NCI-H1048 (cell line): ENCODE measurements around the gene CPM.

Experiments
- DNase-seq: peaks from one replicate; lab custom pipeline; 2025; lab: John Stamatoyannopoulos, UW

CPM gene

DNA sequence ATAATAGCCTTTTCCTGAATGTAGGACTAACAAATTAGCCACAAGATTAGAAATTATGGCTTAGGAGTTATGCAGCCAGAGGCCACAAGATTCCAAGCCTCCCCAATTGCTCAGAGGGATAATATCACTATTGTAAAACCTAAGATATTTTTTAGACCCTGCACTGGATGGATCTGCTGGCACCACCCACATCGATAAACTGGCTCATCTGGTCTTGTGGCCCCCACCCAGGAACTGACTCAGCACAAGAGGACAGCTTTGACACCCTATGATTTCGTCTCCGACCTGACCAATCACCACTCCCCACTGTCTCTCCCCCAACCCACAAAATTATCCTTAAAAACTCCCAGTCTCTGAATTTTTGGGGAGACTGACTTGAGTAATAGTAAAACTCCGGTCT, 54.7 kb downstream of the CPM start:
- DNase-seq: no peak

DNA sequence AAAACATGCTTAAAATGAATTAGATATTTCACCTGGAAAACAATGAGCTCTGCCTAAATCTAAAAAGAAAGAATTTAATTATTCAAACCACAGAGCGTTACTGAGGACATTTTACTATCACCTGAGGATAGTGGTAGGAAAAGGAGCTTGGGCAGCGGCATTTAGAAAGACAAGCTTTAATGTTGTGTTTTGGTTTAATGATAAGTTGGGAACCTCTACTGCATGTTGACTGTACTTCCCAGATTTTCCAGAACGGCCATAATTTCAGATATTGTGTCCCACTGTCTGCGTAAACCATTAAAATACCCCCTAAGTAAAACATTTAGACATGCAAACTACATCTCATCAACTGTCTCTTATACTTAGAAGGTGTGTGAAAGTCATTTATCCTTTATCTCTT, 55.4 kb downstream of the CPM start:
- no peak for DNase-seq

DNA sequence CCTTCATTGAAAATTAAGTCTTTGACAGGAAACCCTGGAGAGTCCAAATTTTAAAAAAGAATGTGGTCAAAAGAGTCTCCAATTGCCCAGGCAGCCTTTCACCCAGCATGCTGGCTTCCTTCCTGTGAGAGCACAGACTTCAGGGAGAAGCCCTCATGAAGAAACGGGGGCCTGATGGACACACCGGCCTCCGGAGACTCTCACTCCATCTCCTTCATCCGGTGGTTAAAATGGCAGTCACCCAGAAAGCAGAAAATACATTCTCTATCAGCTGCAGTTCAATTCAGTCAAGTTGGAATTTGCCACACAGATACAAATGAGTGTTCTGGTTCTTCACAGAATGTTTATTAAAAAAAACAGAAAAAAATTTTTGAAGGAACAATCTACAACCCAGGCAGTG, 56.5 kb downstream of the CPM start:
- DNase-seq: no peak

DNA sequence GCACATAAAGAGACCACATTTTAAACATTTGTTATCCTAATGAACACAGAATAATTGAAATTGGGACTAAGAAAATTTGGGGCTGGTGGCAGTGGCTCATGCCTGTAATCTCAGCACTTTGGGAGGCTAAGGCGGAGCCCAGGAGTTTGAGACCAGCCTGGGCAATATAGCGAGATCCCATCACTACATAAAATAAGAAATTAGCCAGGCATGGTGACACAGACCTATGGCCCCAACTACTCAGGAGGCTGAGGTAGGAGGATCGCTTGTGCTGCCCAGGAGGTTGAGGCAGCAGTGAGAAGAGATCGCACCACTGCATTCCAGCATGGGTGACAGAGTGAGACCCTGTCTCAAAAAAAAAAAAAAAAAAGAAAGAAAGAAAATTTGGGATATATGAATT, 59.7 kb downstream of the CPM start:
- no peak for DNase-seq

DNA sequence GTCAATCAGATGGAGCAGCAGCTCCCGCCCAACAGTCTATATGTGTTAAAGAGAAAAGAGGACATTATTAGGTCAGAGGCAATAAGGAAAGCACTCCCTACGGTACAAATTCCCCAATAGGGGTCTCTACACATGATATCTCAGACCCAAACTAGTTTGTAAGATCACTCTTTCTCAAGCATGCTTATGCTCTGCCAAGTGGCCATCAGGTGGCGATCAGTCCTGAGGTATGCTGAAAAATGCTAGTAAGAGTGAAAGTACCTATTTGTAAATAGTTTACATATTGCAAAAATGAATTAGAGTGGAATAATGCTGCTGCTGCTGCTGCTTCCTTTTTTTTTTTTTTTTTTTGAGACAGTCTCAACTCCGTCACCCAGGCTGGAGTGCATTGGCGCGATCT, 61.0 kb downstream of the CPM start:
- DNase-seq: no peak

DNA sequence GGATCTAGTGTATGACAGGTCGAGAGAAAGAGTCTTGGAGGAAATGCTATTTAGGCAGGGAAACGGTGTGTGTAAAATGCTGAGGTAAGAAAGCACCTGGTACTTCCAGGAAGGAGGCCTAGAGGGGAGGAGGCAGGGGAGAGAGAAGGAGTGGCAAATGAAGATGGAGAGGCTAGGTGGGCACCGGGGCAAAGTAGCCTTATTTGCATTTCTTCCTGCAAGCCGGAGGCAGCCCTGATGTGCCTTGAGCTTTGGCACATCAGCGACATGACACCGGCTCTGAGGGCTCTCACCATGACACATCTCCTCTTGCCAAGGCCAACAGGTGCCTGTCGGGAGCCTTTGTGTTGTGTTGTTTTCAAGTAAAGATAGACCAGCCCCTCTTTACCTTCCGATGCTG, 61.6 kb downstream of the CPM start:
- no peak for DNase-seq

DNA sequence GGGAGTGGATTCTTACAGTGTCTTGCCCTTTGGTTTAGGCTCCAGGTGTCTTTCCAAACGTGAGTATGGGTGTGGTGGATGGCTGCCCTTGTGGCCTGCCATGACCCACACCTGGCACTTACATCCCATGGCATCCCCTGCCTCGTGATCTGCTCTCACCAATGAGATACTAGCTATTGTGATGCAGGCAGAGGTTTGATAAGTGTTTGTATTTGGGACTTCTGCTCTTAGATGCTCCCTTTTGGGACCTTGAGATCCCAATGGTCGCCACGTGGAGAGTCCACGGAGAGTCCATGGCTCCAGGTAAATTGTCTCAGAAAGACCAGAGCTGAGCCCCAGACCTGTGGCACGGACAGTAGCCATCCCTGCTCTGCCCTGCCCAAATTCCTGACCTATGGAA, 62.5 kb downstream of the CPM start:
- no peak for DNase-seq

DNA sequence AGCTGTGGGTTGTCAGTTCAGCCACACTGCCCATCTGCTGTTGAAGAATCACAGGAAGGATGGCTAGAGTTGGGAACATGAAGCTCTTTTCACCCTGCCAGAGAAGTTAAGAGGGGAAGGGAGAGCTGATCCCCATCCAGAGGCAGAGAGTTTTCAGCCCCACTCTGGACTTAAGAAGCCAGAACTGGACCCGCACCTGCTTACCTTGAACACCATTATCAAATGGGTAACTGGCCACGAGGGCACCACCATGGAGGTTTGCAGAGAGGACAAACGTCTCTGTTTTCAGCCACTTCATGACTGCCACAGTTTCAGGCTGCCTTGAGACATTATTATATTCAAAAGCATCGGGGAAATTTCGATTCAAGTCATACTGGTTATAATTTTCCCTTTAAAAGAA, 63.0 kb downstream of the CPM start:
- no peak for DNase-seq

DNA sequence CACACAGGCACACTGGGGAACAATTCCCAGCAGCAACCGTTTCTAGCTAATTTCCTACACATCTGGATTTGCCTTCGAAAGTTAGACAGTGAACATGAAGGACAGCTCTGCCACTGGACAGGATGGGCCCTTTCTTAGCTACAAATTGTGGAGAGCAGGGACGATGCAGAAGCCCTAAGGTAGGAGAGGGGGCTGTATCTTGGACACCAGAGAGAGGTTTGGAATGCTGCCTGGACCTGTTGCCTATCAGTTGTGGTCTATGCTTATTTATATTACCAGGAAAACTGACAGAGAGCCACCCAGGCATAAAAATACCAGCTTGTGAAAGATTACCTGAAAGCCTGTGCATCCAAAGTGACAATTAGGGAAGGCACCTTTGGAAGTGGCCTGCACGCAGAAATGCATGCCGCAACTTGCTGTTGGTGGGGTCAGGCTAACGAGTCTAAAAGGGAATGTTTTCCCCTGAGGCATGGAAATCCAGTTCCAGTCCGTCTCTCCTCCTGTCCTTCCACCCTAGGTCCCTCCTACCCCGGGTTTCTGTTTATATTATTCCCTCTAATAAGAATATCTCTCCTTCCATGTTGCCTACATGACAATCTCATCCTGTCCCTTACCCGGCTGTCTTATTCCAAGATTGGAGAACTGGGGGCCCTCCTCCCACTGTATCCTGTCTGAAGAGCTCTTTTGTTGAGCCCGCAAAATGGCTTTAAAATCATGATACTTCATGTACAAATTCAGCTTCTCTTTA, 64.8 kb downstream of the CPM start:
- DNase-seq: no peak

DNA sequence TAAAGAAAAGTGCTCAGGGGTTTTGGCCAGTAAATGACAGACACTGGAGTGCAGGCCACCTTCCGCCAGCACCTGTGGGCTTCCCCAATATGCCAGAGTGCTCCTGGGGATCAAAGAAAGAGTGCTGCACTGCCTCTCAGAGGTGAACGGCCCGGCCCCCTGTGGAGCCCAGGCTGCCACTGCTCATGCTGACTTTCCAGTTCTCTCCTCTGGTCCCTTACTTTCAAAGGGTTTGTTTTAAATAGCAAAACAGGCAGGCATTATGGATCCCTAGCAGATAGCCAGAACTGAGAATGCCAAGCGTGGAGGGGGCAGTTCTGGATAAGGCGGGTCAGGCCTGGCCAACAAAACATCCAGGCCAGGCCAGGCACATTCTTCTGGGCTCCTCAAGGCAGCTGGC, 65.4 kb downstream of the CPM start:
- no peak for DNase-seq

DNA sequence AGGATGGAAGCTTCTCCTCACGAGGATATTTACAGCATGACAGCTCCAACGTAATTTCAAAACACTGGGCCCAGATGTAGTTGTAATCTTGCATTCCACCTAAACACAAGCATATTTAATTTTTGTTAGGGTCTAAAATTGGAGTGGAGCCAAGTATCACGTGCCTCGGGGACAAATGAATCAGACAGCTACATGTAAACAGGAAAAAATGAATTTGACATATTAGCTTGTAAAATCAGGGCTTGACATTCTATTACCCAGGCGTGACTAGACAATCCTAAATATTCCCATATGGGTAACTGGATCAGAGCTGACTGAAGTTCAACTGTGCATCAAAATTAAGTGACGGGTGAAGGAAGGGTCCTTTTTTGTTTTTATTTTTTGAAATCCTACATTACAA, 66.0 kb downstream of the CPM start:
- DNase-seq: no peak

DNA sequence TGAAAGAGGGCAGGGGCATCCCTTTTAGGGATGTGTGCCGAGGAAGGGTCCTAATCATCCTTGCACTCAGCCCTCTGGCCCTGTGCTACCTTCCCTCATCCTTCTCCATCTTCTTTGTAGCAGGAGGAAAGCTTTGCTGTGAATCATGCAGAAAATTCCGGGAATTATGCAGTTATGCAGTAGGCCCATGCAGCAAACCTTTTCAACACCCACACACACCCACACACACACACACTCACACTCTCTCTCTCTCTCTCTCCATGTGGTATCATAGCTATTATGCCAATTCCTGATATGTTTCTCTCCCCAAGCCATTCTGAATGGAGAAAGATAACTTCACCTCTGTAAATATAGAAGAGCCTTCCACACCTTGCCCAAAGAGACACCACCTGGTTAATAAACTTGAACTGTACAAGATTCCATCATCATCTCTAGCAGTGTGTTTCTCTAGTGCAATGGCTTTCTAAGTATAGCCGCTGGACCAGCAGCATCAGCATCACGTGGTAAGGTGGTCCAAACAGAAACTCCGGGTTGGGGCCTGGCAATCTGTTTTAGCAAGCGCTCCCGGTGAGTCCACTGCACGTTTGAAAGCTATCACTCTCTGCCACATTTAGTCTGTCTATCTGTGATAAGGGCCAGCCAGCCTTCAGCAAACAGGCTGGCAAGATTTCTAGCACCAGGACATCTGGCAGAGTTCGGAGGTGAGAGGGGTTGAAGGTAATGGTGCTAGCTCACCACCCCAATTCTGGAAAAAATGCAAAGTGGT, 67.4 kb downstream of the CPM start:
- DNase-seq: no peak

DNA sequence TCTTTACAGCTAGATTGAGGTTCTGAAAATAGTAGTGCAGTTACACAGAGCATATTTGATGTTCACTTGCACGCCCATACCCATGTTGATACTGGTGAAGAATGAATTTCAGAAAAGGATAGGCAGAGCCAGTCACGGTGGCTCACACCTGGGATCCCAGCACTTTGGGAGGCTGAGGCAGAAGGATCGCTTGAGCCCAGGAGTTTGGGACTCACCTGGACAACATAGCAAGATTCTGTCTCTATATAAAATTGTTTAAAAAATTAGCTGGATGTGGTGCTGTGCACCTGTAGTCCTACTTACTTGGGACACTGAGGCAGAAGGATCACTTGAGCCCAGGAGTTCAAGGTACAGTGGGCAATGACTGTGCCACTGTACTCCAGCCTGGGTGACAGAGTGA, 68.4 kb downstream of the CPM start:
- no peak for DNase-seq

DNA sequence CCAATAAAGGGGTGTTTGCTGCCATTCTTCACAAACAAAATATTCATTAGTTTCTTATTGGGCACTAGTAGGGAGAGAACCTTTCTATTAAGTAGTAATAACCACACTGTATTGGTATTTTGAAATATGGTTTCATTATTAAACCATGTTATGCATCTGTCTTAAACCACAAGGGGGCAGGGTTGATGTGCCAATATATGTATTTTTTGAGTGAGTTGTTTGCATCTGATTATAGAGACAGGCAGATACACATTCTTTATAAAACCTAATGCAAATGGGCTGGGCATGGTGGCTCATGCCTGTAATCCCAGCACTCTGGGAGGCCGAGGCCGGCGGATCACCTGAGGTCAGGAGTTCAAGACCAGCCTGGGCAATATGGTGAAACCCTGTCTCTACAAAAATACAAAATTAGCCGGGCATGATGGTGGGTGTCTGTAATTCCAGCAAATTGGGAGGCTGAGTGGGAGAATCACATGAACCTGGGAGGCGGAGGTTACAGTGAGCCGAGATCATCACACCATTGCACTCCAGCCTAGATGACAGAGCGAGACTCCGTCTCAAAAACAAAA, 69.0 kb downstream of the CPM start:
- DNase-seq: peak; percentile 49

DNA sequence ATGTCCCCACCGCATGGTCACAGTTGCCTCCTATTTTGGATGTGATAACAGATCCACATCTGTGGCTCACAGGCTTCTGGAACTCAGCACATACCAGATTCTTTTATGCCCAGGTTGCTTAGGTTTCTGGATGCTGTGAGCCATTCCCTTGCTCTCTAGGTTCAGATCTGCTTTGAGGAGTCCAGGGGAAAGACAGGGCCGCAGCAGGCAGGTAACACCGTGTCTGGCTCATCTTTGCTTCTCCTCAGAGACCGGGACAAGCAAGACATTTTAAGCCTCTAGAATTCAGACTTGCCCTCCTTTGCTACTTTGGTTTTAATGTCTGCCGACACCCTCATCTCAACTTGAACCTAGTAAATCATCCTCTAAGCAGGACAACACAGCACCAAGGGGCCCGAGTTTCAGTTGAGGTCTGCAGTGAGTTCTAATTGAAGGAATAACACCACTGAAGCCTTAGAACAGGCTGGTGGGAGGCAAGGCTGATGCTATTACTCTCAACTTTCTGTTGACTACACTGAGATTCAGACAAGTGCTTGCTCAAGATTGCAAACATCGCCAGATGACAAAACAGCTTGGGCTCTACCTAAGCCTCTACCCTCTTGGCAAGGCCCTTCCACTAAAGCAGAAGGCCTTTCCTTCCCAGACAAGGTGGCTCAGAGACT, 69.7 kb downstream of the CPM start:
- DNase-seq: no peak

DNA sequence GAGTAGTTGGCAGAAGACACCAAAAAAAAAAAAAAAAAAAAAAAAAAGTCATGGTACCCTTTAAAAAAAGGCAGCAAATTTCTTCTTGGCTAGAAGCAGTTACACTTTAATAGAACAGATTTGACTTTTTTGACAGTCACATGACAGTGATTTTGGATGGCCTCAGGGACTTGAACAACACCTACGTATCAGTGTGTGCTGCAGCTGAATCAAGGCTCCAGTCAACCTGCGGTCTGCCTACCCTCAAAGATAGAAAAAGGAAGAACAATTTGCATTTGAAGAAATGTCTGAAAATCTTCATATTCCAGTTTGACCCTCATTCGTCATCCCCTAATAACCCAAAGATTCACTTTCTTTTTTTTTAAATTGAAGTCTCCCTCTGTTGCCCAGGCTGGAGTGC, 71.1 kb downstream of the CPM start:
- no peak for DNase-seq

DNA sequence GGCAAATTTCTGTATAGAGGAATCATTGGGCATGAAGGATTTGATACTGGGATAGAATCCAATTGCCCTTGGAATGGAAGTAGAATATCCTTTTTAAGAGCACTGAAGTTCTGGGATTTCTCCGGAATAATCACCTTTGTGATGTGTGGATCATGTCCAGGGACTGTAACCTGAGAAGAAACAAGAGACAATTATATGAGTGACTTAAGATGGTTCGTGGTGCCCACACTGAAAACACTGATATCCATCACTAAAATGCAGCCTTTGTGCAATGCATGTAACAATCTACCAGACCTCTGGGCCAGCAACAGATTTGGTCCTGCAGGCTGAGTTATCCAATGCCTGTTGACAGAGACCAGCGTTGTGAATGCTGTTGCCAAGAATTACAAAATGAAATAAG, 76.5 kb downstream of the CPM start:
- no peak for DNase-seq

DNA sequence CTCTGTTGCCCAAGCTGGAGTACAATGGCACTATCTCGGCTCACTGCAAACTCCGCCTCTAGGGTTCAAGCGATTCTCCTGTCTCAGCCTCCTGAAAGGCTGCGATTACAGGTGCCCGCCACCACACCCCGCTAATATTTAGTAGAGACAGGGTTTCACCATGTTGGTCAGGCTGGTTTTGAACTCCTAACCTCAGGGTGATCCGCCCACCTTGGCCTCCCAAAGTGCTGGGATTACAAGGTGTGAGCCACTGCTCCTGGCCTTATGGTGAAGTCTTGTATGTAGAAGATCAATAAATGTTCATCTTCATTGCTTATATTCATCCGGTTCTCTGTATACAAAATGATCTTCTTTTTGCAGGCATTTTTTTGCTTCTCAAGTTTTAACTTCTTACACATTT, 77.2 kb downstream of the CPM start:
- no peak for DNase-seq

DNA sequence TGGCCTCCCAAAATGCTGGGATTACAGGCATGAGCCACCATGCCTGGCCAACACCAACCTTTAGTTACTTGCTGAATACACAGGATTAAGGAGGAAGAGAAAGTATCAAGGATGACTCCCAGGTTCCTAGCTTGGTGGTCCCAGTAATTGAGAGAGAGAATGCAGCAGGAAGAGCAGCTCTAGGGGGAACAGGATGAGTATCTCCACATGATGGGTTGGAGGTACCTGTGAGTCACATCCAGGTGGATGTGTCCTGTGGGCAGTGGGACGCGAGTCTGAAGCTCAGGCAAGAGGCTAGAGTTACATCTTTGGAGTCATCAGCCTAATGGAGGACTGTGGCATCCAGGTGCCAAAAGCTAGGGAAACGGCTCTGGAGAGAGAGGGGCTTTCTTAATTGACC, 77.9 kb downstream of the CPM start:
- no peak for DNase-seq

DNA sequence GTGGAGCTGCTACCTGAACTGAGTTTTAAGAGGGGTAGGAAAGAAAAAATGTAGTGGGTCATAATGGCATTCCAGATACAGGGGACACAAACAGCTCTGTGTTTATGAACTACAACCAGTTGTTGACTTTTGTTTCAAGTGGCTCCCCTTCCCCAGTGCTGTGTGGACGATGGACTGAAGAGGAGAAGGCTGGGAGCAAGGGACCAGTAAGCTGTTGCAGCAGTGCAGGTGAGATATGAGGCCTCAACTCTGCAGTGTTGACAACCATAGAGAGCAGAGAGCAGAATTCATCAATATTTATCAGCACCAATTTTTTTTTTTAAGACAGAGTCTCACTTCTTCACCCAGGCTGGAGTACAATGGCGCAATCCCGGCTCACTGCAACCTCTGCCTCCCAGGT, 78.4 kb downstream of the CPM start:
- no peak for DNase-seq

DNA sequence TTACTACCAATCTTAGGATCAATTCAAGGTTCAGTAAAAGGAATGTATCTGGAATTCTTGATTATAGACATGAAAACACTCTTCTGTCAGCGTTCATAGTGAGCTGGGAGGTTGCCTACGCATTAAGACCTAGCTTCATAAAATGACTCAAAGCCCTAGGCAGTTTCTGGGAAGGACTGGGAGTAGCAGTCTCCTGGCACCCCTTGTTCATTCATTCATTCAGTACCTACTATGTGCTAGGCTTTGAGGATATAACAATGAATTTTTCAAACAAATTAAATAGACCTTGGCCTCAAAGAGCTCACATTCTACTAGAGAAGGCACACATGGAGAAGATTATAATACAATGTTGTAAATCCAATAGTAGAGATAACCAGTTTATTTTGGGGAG, 78.9 kb downstream of the CPM start:
- no peak for DNase-seq

DNA sequence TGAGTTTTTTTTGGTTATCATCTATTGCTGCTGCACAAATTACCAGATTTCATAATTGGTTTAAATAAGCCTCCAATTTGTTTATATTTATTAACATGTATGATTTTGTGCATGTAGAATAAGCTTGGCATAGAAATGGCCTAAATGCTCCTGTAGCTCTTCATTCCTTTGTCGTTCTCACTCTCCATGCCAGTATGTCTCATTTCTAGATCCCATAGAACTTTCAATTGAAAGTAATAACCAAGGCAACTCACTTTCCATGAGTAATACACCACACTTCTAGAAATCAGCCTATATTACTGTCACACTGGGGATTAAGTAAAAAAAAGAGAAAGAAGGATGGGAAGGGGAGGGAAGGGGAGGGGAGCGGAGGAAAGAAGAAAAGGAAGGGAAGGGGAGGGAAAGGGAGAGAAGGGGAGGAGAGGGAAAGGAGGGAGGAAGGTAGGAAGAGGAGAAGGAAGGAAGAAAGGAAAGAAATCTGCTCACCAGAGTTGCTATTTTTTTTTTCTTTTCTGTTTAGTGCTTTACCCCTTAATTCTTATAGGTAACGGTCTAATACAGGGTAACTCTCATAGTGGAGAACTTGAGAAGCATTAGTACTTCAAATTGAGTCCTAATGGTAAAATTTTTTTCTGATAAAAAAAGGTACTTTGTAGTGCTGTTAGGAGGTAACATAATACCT, 79.4 kb downstream of the CPM start:
- no peak for DNase-seq
